AG09319 (cell line): ENCODE results near the gene ZNF615.
A peak's percentile ranks its signal among the peaks of the same experiment; 100 is the strongest.
"Not testable (repeated sequence)": the region's sequence is repeated elsewhere in the genome, so short reads cannot be mapped to it uniquely, and the experiment has no call there.

Source experiments
- DNase-seq: peaks from one replicate; pipeline ENCODE4 v3.0.0-alpha.2; 2010; ENCODE audit warnings: low read depth; ENCODE audit errors: extremely low read depth
- CTCF ChIP-seq: IDR thresholded peaks from 2 replicates; pipeline ENCODE4 v1.5.1; 2011; ENCODE audit warnings: low read depth, mild to moderate bottlenecking, inconsistent platforms, low read length, moderate library complexity

ZNF615 gene

GRCh38 chr19:51993422-51993821, 14.6 kb downstream of the ZNF615 start:
- DNase-seq = no peak
- no peak for TF ChIP-seq CTCF

- DNase-seq = peak; percentile 83
- no peak for TF ChIP-seq CTCF
These were observed 21.4 kb downstream of the ZNF615 start, which contains the start of gene ZNF350 for GRCh38 chr19:51986309-51987291. Gene ZNF350, minus strand, starts transcription at chr19:51986840. Its CDS starts 12,480 bp downstream, at chr19:51974360.

GRCh38 chr19:51983361-51983760, 24.6 kb downstream of the ZNF615 start:
- DNase-seq = no peak
- no peak for TF ChIP-seq CTCF

GRCh38 chr19:51980926-51981325, 27.1 kb downstream of the ZNF615 start:
- not testable (repeated sequence) for DNase-seq

GRCh38 chr19:51980116-51980736, 27.8 kb downstream of the ZNF615 start:
- TF ChIP-seq CTCF = no peak
- no peak for DNase-seq

GRCh38 chr19:51978882-51979281, 29.1 kb downstream of the ZNF615 start:
- DNase-seq = no peak
- TF ChIP-seq CTCF = no peak

GRCh38 chr19:51977346-51977745, 30.7 kb downstream of the ZNF615 start:
- TF ChIP-seq CTCF = no peak
- DNase-seq = no peak
